Keratinocyte (primary cell): ENCODE results near the gene NAA10.

Experiments used
- EZH2 ChIP-seq: IDR thresholded peaks from one replicate; pipeline ENCODE4 v1.6.1; 2012; ENCODE audit warnings: inconsistent platforms, mild to moderate bottlenecking, low read length, moderate library complexity
- TF ChIP-seq, protein P1 (sequence below), 3 experiments: IDR thresholded peaks in 1 of 3; conservative IDR thresholded peaks in 1 of 3; optimal IDR thresholded peaks in 1 of 3; 2 replicates in 2 of 3; 3 replicates in 1 of 3; pipeline versions ENCODE3 to v1.5.1; 2011; ENCODE audit warnings: low read length in 3 of 3, mild to moderate bottlenecking in 3 of 3, moderate library complexity in 2 of 3, control low read depth in 1 of 3, inconsistent platforms in 1 of 3; ENCODE audit not compliant: insufficient read depth in 2 of 3; ENCODE audit errors: extremely low read depth in 1 of 3

DNA sequence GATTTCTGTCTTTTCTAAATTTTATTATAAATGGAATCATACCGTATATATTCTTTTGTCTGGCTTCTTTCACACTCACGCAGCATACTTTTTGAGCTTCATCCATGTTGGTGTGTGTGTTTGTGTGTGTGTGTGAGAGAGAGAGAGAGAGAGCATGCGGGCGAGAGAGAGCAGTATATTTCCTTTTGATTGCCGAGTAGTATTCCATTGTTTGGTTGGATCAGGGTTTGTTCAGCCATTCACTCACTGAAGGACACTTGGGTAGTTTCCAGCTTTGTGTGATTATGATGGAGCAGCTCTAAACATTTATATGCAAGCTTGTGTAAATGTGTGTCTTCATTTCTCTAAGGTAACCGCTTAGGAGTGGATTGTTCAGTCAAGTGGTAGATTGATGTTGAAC lies 45.7 kb downstream of the NAA10 start:
- TF ChIP-seq, protein P1, sequence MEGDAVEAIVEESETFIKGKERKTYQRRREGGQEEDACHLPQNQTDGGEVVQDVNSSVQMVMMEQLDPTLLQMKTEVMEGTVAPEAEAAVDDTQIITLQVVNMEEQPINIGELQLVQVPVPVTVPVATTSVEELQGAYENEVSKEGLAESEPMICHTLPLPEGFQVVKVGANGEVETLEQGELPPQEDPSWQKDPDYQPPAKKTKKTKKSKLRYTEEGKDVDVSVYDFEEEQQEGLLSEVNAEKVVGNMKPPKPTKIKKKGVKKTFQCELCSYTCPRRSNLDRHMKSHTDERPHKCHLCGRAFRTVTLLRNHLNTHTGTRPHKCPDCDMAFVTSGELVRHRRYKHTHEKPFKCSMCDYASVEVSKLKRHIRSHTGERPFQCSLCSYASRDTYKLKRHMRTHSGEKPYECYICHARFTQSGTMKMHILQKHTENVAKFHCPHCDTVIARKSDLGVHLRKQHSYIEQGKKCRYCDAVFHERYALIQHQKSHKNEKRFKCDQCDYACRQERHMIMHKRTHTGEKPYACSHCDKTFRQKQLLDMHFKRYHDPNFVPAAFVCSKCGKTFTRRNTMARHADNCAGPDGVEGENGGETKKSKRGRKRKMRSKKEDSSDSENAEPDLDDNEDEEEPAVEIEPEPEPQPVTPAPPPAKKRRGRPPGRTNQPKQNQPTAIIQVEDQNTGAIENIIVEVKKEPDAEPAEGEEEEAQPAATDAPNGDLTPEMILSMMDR (optimal IDR thresholded peaks at IDR 0.05 in 1 of 3, IDR thresholded peaks at IDR 0.05 in 1 of 3, conservative IDR thresholded peaks at IDR 0.05 in 1 of 3; ENCODE audit: extremely low read depth in 1 of 3, insufficient read depth in 2 of 3, low read length in 3 of 3), result no peak
- no peak for TF ChIP-seq EZH2
